Body of pancreas (tissue), 4 donors: Measurements from ENCODE around the gene DNAJC13. TPM values are rescaled to one million over a fixed set of nuclear protein-coding genes. Genes with fewer than 3 reads are reported as not detected.

ENCODE experiments used
- ATAC-seq: fragments of 150-250 bp; one replicate; pipeline ENCODE4 v1.9.1; 2016
- DNase-seq, 4 donors: peaks; one replicate each; pipeline ENCODE4 v3.0.0-alpha.2; 2019
- H3K27ac ChIP-seq, 4 donors: fragments of 200-600 bp; sonication (generic); 1 replicate in 3 of 4; 2 replicates in 1 of 4; pipeline versions ENCODE4 v1.5.1 to v1.6.1; 2016 to 2019; ENCODE audit warnings: mild to moderate bottlenecking in 1 of 4, mixed read lengths in 1 of 4, moderate library complexity in 1 of 4
- H3K27me3 ChIP-seq, 2 donors: fragments of 200-600 bp; sonication (generic); one replicate each; pipeline ENCODE4 v1.6.0; 2016; ENCODE audit warnings: mild to moderate bottlenecking in 1 of 2
- H3K36me3 ChIP-seq, 2 donors: fragments of 200-600 bp; sonication (generic); replicated peaks in 1 of 2; 2 replicates each; pipeline ENCODE4 v1.5.1; 2016; ENCODE audit warnings: low read depth in 2 of 2; ENCODE audit not compliant: insufficient read depth in 1 of 2
- H3K4me1 ChIP-seq: fragments of 200-600 bp; sonication (generic); one replicate; pipeline ENCODE4 v1.6.0; 2016
- H3K4me3 ChIP-seq, 2 donors: fragments of 200-600 bp; sonication (generic); 1 replicate in 1 of 2; 2 replicates in 1 of 2; pipeline ENCODE4 v1.5.1; 2016 to 2019
- H3K9me3 ChIP-seq, 3 donors: fragments of 200-600 bp; sonication (generic); 1 replicate in 2 of 3; 2 replicates in 1 of 3; pipeline ENCODE4 v1.5.1; 2016
- POLR2A ChIP-seq, 3 donors: fragments of 450-650 bp; IDR thresholded peaks; one replicate each; pipeline ENCODE4 v1.6.1; 2016; ENCODE audit warnings: antibody characterized with exemption in 3 of 3, mild to moderate bottlenecking in 2 of 3
- WGBS, 2 donors: methylation state at CpG; one replicate each; pipeline ENCODE4 v1.1.5; 2017; 5-methylcytosine and 5-hydroxymethylcytosine counted together
- intact Hi-C: fragments of 100-400 bp; cut with DNase I; formaldehyde crosslinking; loops from one replicate; pipeline ENCODE4 v1.15.1; 2023
- total RNA-seq, 2 donors: library from RNA; depleted of rRNA; stranded (reverse); fragments of >200 nt; gene quantifications; one replicate each; pipeline ENCODE4 v1.1.0, GENCODE V29; 2016
- TF ChIP-seq, protein P1 (sequence below), 7 experiments: fragments of 450-650 bp in 4 of 7; fragments of 200-600 bp in 3 of 7; sonication (generic) in 3 of 7; IDR thresholded peaks; one replicate each; pipeline ENCODE4 v1.5.1; 2016 to 2019; ENCODE audit warnings: antibody characterized with exemption in 7 of 7

The DNAJC13 gene
- total RNA-seq, 2 donors from 2014 or later: 21.5 to 36.9 TPM

DNA sequence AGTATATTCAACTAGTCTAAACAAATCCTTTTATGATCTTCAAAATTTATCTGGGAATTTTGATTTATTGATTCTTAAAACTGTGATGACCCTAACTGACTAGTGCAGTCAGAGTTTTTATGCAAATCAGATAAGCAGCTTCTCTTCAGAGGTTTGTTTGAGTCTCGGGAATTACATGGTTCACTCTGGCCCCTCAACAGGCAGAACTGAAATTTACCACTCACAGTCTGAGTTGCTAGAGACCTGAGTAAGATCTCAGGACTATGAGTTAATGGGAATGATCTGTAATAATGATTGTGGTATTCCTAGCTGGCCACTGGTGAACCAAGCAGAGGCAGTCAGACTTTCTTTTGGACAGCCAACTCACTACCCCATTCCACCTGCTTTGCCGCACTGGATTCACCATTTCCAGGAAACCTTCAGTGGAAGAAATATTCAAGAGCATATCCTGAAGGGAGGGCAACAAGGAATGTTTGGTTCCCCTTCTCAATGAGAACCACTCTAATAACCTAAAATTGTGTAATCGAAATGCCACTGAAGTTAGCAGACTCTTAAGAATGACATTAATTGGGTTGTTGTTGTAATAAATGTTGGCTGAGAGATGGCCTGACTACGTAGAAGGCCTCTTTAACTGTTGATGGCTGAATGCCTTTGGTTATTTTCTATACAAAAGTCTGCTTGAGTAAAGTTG lies 11.5 kb upstream of the DNAJC13 start:
- no peaks in the 10 kb centered on the region for H3K27me3 ChIP-seq
- no peaks in the 10 kb centered on the region for H3K36me3 ChIP-seq
- H3K4me3 ChIP-seq: no peak overlapping the region
- TF ChIP-seq, protein P1, sequence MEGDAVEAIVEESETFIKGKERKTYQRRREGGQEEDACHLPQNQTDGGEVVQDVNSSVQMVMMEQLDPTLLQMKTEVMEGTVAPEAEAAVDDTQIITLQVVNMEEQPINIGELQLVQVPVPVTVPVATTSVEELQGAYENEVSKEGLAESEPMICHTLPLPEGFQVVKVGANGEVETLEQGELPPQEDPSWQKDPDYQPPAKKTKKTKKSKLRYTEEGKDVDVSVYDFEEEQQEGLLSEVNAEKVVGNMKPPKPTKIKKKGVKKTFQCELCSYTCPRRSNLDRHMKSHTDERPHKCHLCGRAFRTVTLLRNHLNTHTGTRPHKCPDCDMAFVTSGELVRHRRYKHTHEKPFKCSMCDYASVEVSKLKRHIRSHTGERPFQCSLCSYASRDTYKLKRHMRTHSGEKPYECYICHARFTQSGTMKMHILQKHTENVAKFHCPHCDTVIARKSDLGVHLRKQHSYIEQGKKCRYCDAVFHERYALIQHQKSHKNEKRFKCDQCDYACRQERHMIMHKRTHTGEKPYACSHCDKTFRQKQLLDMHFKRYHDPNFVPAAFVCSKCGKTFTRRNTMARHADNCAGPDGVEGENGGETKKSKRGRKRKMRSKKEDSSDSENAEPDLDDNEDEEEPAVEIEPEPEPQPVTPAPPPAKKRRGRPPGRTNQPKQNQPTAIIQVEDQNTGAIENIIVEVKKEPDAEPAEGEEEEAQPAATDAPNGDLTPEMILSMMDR (IDR thresholded peaks at IDR 0.05): no peak
- TF ChIP-seq POLR2A (IDR thresholded peaks at IDR 0.05): no peak
- H3K27ac ChIP-seq: no peak overlapping the region
- ATAC-seq (no peak), DNase-seq (no peak)
- no peaks in the 10 kb centered on the region for H3K9me3 ChIP-seq
- intact Hi-C loops: loop anchor here (10.0 kb wide), 1 partner anchor 51 kb away; no protein-coding TSS in a partner anchor
- H3K4me1 ChIP-seq: peaks cover 9% of the 10 kb centered on the region
- WGBS, 2 donors: 77 to 79% methylated on average over 4 of the region's 4 CpGs

DNA sequence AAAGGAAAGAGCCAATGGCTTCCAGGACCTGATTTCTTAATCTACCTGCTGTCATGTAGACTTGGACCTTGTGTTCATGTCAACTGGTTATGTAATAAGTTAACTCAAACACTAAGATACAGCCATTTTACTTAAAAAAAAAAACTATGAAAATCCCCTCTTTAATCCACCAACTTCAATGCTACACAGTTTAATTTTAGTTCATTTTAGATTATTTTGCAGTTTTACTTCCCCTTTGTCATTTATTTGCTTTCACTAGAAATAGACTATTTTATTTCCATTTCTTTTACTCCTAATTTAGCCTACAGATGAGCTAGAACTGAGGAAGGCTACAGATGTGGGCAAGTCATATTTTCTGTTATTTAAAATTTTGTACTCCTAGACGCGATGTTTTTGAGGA lies 10.7 kb upstream of the DNAJC13 start:
- intact Hi-C loops: loop anchor here (10.0 kb wide), 1 partner anchor 52 kb away; no protein-coding TSS in a partner anchor
- TF ChIP-seq POLR2A (IDR thresholded peaks at IDR 0.05): no peak
- TF ChIP-seq, protein P1 (IDR thresholded peaks at IDR 0.05): no peak
- no peak for DNase-seq
- no peaks in the 10 kb centered on the region for H3K27me3 ChIP-seq
- no peaks in the 10 kb centered on the region for H3K36me3 ChIP-seq
- H3K9me3 ChIP-seq: no peaks in the 10 kb centered on the region
- no peak for ATAC-seq
- H3K4me1 ChIP-seq: peaks cover 9% of the 10 kb centered on the region
- 86 to 97% methylated on average over 2 of the region's 2 CpGs for WGBS, 2 donors
- H3K27ac ChIP-seq: no peak overlapping the region
- H3K4me3 ChIP-seq: no peak overlapping the region

DNA sequence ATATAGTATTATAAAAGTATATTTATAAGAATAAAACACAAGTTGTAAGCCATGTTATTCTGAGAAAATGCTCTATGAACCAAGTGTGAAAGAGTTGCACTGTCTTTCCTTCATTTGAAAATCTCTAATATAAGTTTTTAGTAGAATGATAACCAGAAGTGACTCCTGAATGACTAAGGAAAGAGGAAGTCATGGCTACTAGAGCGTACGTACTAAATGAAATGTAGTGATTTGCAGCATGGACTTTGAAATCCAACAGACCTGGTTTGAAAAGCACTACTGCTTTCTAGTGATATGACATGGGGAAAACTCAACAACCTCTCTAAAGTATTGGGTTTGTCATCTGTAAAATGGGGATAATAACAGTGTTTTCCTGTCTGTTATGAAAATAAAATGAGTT lies 10.3 kb upstream of the DNAJC13 start:
- H3K4me3 ChIP-seq: no peak overlapping the region
- H3K36me3 ChIP-seq: no peaks in the 10 kb centered on the region
- H3K27ac ChIP-seq: no peak overlapping the region
- H3K27me3 ChIP-seq: no peaks in the 10 kb centered on the region
- intact Hi-C loops: loop anchor here (10.0 kb wide), 1 partner anchor 52 kb away; no protein-coding TSS in a partner anchor
- ATAC-seq (no peak), DNase-seq (no peak)
- H3K9me3 ChIP-seq: no peaks in the 10 kb centered on the region
- no peak for TF ChIP-seq POLR2A (IDR thresholded peaks at IDR 0.05)
- TF ChIP-seq, protein P1 (IDR thresholded peaks at IDR 0.05): no peak
- WGBS, 2 donors: 69 to 81% methylated on average over 2 of the region's 2 CpGs
- peaks cover 9% of the 10 kb centered on the region for H3K4me1 ChIP-seq

DNA sequence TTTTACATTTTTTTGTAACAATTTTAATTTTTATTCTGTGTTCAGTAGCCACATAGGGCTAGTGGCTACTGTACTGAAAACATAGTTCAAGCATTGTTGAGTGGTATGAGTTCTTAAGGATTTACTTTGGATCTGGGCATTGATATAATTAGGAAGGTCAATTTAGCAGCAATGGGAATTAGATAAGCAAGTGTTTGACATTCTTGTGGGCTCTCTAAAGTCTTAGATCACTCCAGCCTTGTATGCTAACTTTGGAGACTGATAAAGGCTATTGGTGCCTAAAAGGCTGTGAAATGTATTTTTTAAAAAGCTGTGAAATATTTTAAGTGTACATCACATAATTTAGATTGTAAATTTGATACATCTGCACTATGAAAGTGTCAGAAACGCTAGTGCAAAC lies 2.5 kb upstream of the DNAJC13 start:
- WGBS, 2 donors: 59 to 73% methylated on average over 1 of the region's 1 CpG
- no peaks in the 10 kb centered on the region for H3K27me3 ChIP-seq
- intact Hi-C loops: no loop called here
- H3K4me3 ChIP-seq: no peak overlapping the region
- no peak overlapping the region for H3K27ac ChIP-seq
- ATAC-seq (no peak), DNase-seq (no peak)
- peaks cover 16% of the 10 kb centered on the region for H3K4me1 ChIP-seq
- H3K9me3 ChIP-seq: no peaks in the 10 kb centered on the region
- TF ChIP-seq, protein P1 (IDR thresholded peaks at IDR 0.05): no peak
- TF ChIP-seq POLR2A (IDR thresholded peaks at IDR 0.05): no peak
- H3K36me3 ChIP-seq: no peaks in the 10 kb centered on the region

DNA sequence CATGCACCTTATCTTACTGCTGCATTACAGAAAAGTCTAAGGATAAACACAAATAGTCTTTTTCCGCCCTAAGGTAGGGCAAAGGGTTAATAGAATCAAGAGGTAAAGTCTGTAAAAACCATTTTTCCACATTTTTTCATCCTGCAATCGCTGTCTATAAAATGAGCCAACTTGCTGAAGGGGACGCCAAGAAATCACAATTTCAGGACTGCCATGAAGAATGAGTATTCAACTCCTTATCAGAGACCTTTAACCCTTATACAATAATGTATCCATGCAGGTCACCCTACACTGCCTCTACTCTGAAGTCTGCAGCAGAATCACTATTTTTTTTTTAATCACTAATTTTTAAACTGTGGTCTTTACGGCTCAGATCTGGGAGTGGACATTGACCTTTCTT lies 1.1 kb upstream of the DNAJC13 start:
- ATAC-seq: no peak
- no peak for DNase-seq
- Histone ChIP-seq H3K27ac (no peak overlapping the region), H3K4me1 (peaks cover 16% of the 10 kb centered on the region), H3K36me3 (no peaks in the 10 kb centered on the region), H3K4me3 (no peak overlapping the region), H3K27me3 (no peaks in the 10 kb centered on the region), H3K9me3 (no peaks in the 10 kb centered on the region)
- 52 to 59% methylated on average over 4 of the region's 4 CpGs for WGBS, 2 donors
- TF ChIP-seq, protein P1 (IDR thresholded peaks at IDR 0.05): no peak
- TF ChIP-seq POLR2A (IDR thresholded peaks at IDR 0.05): no peak
- intact Hi-C loops: no loop called here
